Measurements from ENCODE around the gene MTA1.

The MTA1 gene

DNA sequence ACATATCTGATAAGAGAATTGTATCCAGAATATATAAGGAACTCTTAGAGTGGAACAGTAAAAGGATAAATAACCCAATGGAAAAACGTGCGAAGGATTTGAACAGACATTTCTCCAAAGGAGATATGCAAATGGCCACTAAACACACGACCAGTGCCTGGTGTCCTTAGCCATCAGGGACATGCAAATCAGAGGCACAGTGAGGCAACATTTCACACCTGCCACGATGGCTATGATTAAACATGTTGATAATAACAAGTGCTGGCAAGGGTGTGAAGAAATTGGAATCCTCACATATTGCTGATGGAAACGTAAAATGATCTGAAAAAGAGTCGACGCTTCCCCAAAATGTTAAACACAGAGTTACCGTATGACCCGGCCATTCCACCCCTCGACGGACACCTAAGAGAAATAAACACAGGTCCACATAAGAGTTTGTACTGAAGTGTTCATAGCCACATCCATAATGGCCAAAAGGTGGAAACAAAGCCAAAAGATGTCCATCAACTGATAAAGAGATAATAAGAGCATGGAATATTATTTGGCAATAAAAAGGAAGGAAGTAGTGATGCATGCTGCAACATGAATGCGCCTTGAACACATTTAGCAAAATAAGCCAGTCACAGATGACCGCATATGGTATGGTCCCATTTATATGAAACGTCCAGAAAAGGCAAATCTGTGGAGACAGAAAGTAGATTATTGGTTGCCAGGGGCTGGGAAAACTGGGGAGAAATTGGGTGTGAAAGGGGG, 100.5 kb downstream of the MTA1 start:
- no peak for DNase-seq (ENCODE audit: insufficient read length, low spot score)
- no peak for TF ChIP-seq POLR2A (IDR thresholded peaks at IDR 0.05; ENCODE audit: low read depth, low read length)
- no peak for FAIRE-seq
